Mesendoderm (in vitro differentiated cells): ENCODE results near the gene BTBD6.

Experiments
- DNase-seq: peaks from one replicate; pipeline ENCODE4 v3.0.0; 2013
- H2AK5ac ChIP-seq: 2 replicates; pipeline ENCODE4 v1.6.1; 2013; ENCODE audit warnings: low read length, inconsistent platforms
- H2BK120ac ChIP-seq: 2 replicates; pipeline ENCODE4 v1.6.1; 2013; ENCODE audit warnings: low read depth, mild to moderate bottlenecking, low read length, moderate library complexity, mixed read lengths
- H2BK15ac ChIP-seq: replicated peaks from 2 replicates; pipeline ENCODE4 v1.6.1; 2013; ENCODE audit warnings: low read depth, mild to moderate bottlenecking, moderate library complexity
- H2BK5ac ChIP-seq: 2 replicates; pipeline ENCODE4 v1.6.1; 2013; ENCODE audit warnings: low read length, inconsistent platforms
- H3K18ac ChIP-seq: 2 replicates; pipeline ENCODE4 v1.6.1; 2013; ENCODE audit warnings: mild to moderate bottlenecking, low read length, mixed read lengths
- H3K23ac ChIP-seq: one replicate; pipeline ENCODE4 v1.6.1; 2013; ENCODE audit warnings: low read length
- H3K27ac ChIP-seq: 2 replicates; pipeline ENCODE4 v1.5.1; 2013; ENCODE audit warnings: low read depth, mild to moderate bottlenecking, inconsistent platforms, low read length, moderate library complexity
- H3K27me3 ChIP-seq: 2 replicates; pipeline ENCODE4 v1.6.1; 2013; ENCODE audit warnings: low read length, control low read depth, mild to moderate bottlenecking, inconsistent platforms; ENCODE audit not compliant: insufficient read depth, poor library complexity
- H3K36me3 ChIP-seq: 2 replicates; pipeline ENCODE4 v1.6.1; 2013; ENCODE audit warnings: low read length, inconsistent platforms; ENCODE audit not compliant: control insufficient read depth, insufficient read depth
- H3K4ac ChIP-seq: one replicate; pipeline ENCODE4 v1.6.1; 2013; ENCODE audit warnings: low read depth, mild to moderate bottlenecking, low read length, moderate library complexity
- H3K4me1 ChIP-seq: 2 replicates; pipeline ENCODE4 v1.6.1; 2013; ENCODE audit warnings: low read depth, low read length, inconsistent platforms; ENCODE audit not compliant: control insufficient read depth
- H3K4me2 ChIP-seq: 2 replicates; pipeline ENCODE4 v1.6.1; 2013; ENCODE audit warnings: low read length
- H3K4me3 ChIP-seq: 2 replicates; pipeline ENCODE4 v1.5.1; 2013; ENCODE audit warnings: mild to moderate bottlenecking, low read length
- H3K56ac ChIP-seq: one replicate; pipeline ENCODE4 v1.6.1; 2013; ENCODE audit warnings: low read length
- H3K79me1 ChIP-seq: 2 replicates; pipeline ENCODE4 v1.6.1; 2013; ENCODE audit warnings: low read length, inconsistent platforms
- H3K79me2 ChIP-seq: 2 replicates; pipeline ENCODE4 v1.6.1; 2013; ENCODE audit warnings: mild to moderate bottlenecking, low read length; ENCODE audit not compliant: control insufficient read depth, insufficient read depth
- H3K9ac ChIP-seq: 2 replicates; pipeline ENCODE4 v1.6.1; 2013; ENCODE audit warnings: low read length, inconsistent platforms
- H4K5ac ChIP-seq: one replicate; pipeline ENCODE4 v1.6.1; 2013; ENCODE audit warnings: low read length
- H4K8ac ChIP-seq: one replicate; pipeline ENCODE4 v1.6.1; 2013; ENCODE audit warnings: low read depth, mild to moderate bottlenecking, control low read depth, low read length, moderate library complexity
- WGBS: extraction: QIAGEN DNeasy Blood & Tissue Kit; methylation state at CpG from one replicate; pipeline ENCODE4 v1.1.7; 2013; ENCODE audit warnings: low lambda C conversion rate, missing lambda C conversion rate; ENCODE audit not compliant: insufficient coverage; ENCODE audit errors: extremely low coverage; 5-methylcytosine and 5-hydroxymethylcytosine counted together

BTBD6 gene

DNA sequence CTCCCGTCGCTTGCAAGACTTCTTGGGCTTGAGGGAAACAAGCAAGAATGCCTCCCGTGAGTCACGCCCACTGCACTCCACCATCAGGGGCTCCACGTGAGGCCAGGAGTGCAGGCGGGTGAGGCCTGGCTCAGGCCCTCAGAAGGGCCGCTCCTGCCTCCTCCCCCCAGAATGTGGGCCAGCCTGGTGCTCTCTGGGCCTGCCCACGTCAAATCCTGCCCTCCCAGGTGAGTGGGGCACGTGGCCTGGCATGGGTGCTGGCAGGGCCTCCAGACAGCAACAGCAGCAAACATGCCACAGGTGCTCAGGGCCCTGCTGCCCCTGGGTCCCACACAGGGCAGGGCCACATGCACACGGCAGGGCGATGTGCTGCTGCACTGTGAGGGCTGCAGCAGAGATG is 30.6 kb upstream of the BTBD6 start:
- Histone ChIP-seq H3K27ac (no peak overlapping the region), H2BK120ac (no peak overlapping the region), H2BK5ac (no peak overlapping the region), H3K9ac (no peak overlapping the region), H3K79me1 (no peaks in the 10 kb centered on the region), H2BK15ac (no peak overlapping the region), H3K4ac (no peak overlapping the region), H3K79me2 (no peaks in the 10 kb centered on the region), H3K36me3 (no peaks in the 10 kb centered on the region), H3K27me3 (no peaks in the 10 kb centered on the region), H2AK5ac (no peak overlapping the region), H3K18ac (no peak overlapping the region), H3K4me1 (no peaks in the 10 kb centered on the region), H4K8ac (no peak overlapping the region), H3K4me2 (no peak overlapping the region), H3K4me3 (no peak overlapping the region), H3K56ac (no peak overlapping the region), H4K5ac (no peak overlapping the region), H3K23ac (no peak overlapping the region)
- no CpG with 5 or more reads among the region's 11 CpGs for WGBS
- no peak for DNase-seq

DNA sequence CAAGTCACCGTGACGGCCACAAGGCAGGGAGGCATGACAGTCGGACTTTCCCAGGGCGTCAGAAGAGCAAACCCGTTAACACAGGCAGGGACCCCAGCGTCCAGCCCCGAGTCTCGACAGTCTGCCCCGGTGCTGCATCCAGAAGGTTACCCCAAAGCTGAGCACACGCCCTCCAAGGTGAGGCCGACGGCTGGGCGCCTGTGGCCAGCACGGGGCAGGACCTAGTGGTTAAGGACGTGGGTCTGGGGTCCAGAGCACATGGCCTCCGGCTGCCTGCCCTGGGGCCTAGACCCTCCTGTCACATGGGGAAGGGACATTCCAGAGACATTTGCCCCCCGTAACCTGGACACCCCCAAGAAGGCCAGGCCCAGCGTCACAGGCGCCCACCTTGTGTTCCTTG is 29.7 kb upstream of the BTBD6 start:
- no peak for DNase-seq
- Histone ChIP-seq H2AK5ac (no peak overlapping the region), H3K79me2 (no peaks in the 10 kb centered on the region), H2BK120ac (no peak overlapping the region), H3K9ac (no peak overlapping the region), H3K4me2 (no peak overlapping the region), H3K18ac (no peak overlapping the region), H3K23ac (no peak overlapping the region), H3K27ac (no peak overlapping the region), H3K4me1 (no peaks in the 10 kb centered on the region), H3K4ac (no peak overlapping the region), H3K79me1 (no peaks in the 10 kb centered on the region), H2BK5ac (no peak overlapping the region), H4K5ac (no peak overlapping the region), H3K56ac (no peak overlapping the region), H3K36me3 (peaks cover 1% of the 10 kb centered on the region), H4K8ac (no peak overlapping the region), H2BK15ac (no peak overlapping the region), H3K27me3 (no peaks in the 10 kb centered on the region), H3K4me3 (no peak overlapping the region)
- WGBS: no CpG with 5 or more reads among the region's 19 CpGs

DNA sequence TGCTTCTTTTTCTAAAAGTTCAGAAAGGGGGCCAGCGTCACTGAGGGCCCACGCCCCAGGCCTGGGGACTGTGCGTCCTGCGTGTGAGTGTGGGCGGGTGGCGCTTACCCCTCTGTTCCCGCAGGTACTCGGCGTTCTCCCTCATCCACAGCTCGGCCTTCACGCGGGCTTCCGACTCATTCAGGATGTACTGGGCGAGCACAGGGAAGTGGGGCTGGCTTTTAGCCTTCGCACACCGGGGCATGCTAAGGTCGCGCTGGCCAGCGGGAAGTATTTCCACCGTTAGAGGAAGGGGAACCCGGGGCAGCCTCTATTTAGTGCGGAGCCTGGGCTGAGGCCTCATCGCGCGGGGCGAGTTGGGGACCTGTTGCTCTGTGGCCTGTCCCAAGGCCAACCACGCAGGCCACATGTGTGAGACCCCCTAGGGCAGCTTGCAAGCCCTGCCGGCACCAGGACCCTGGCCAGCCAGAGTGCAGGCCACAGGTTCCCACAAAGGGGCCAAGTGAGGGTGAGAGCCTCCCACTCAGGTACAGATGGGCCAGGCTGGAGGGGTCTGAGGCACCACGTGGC is 29.2 kb upstream of the BTBD6 start:
- H2AK5ac ChIP-seq: no peak overlapping the region
- H3K27ac ChIP-seq: no peak overlapping the region
- no peak overlapping the region for H4K5ac ChIP-seq
- H3K79me1 ChIP-seq: no peaks in the 10 kb centered on the region
- H3K4me2 ChIP-seq: no peak overlapping the region
- H2BK120ac ChIP-seq: no peak overlapping the region
- H3K27me3 ChIP-seq: no peaks in the 10 kb centered on the region
- DNase-seq: no peak
- H3K4ac ChIP-seq: no peak overlapping the region
- H3K36me3 ChIP-seq: peaks cover 1% of the 10 kb centered on the region
- H3K18ac ChIP-seq: no peak overlapping the region
- H2BK5ac ChIP-seq: no peak overlapping the region
- no peaks in the 10 kb centered on the region for H3K79me2 ChIP-seq
- WGBS: no CpG with 5 or more reads among the region's 29 CpGs
- H3K9ac ChIP-seq: no peak overlapping the region
- no peak overlapping the region for H2BK15ac ChIP-seq
- no peak overlapping the region for H3K56ac ChIP-seq
- H4K8ac ChIP-seq: no peak overlapping the region
- H3K23ac ChIP-seq: no peak overlapping the region
- no peak overlapping the region for H3K4me3 ChIP-seq
- no peaks in the 10 kb centered on the region for H3K4me1 ChIP-seq

DNA sequence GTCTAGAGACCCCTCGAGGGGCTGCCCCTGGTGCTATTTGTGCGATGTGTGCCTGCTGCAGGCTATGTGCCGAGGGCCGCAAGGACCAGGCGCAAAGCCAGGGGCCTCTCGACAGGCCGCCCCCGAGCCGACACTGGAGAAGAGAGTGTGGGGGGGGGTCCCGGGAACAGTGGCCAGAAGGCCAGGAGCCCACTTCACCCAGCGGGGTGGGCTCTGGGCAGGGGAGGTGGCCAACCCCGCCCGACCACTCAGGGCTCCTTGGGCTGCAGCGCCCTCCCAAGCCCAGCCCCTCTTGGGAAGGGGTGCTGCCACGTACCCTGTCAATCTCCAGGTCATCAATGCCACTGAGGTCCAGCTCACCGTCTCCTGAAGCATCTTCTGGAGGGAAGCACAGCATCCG is 28.6 kb upstream of the BTBD6 start:
- Histone ChIP-seq H3K18ac (no peak overlapping the region), H2AK5ac (no peak overlapping the region), H2BK15ac (no peak overlapping the region), H3K27me3 (no peaks in the 10 kb centered on the region), H3K4me3 (no peak overlapping the region), H2BK5ac (no peak overlapping the region), H3K23ac (no peak overlapping the region), H3K36me3 (peaks cover 1% of the 10 kb centered on the region), H2BK120ac (no peak overlapping the region), H3K56ac (no peak overlapping the region), H3K4me2 (no peak overlapping the region), H4K8ac (no peak overlapping the region), H3K79me2 (no peaks in the 10 kb centered on the region), H4K5ac (no peak overlapping the region), H3K79me1 (no peaks in the 10 kb centered on the region), H3K9ac (no peak overlapping the region), H3K4me1 (no peaks in the 10 kb centered on the region), H3K4ac (no peak overlapping the region), H3K27ac (no peak overlapping the region)
- no CpG with 5 or more reads among the region's 17 CpGs for WGBS
- DNase-seq: no peak

DNA sequence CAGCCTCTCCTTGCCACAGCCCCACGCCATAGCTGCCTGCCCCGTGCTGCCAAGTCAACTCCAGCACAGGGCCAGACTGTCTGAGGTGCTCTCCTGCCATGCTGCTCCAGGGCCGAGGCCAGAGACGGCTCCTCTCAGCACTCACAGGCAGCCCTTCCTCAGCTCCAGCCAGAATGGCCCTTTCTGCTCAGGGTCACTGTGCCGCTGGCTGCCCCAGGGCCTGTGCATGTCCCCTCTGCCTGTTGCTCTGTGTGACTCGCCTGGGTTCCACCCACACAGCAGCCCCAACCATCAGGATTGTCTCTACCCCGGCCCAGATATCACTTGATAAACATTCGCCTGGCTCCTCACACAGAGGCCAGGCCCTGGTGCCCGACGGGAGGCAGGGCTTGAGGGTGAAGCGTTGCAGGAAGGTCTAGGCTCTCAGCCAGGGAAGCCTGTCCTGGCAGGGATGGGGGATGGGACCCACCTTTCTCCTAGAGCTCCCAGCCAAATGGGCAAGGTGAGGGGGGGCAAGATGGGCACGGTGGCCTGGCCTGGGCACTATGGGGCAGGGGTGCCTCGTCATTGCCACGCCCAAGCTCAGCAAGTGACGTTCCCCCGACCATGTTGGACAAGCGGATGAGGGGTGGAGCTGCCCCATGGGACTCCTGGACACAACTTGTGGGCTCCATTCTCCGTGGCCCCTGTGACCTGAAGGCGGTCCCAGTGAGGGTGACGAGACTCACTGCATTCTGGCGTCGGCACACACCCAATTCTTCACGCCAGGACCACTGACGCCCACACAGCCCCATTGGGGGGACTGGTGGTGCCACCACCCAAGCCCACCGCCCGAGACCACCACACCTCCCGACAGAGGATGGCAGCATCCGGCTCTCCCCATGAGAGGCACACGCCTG is 27.4 kb upstream of the BTBD6 start:
- Histone ChIP-seq H3K79me2 (no peaks in the 10 kb centered on the region), H3K4ac (no peak overlapping the region), H3K79me1 (no peaks in the 10 kb centered on the region), H4K8ac (no peak overlapping the region), H3K27me3 (no peaks in the 10 kb centered on the region), H3K23ac (no peak overlapping the region), H2BK15ac (no peak overlapping the region), H3K9ac (no peak overlapping the region), H3K4me3 (no peak overlapping the region), H3K56ac (no peak overlapping the region), H3K27ac (no peak overlapping the region), H4K5ac (no peak overlapping the region), H2BK120ac (no peak overlapping the region), H2BK5ac (no peak overlapping the region), H3K4me1 (no peaks in the 10 kb centered on the region), H3K18ac (no peak overlapping the region), H3K36me3 (peaks cover 1% of the 10 kb centered on the region), H2AK5ac (no peak overlapping the region), H3K4me2 (no peak overlapping the region)
- no peak for DNase-seq
- WGBS: no CpG with 5 or more reads among the region's 29 CpGs
